Lower lobe of right lung (tissue), 2 donors: ENCODE data around the gene TMEM238. TPM values are rescaled to one million over a fixed set of nuclear protein-coding genes. Genes with fewer than 3 reads are reported as not detected.
"Not testable (repeated sequence)": the region's sequence is repeated elsewhere in the genome, so short reads cannot be mapped to it uniquely, and the experiment has no call there.

Source experiments
- ATAC-seq, 2 donors: fragments of 200-7000 bp; cut with Tn5 transposase; one replicate each; pipeline ENCODE4 v1.9.1; 2020 to 2022; ENCODE audit warnings: mild to moderate bottlenecking in 2 of 2, moderate library complexity in 2 of 2
- DNase-seq: peaks from one replicate; pipeline ENCODE4 v3.0.0-alpha.2; 2020
- H3K27ac ChIP-seq: fragments of 200-600 bp; one replicate; pipeline ENCODE4 v1.8.0; 2022
- H3K27me3 ChIP-seq: fragments of 200-600 bp; one replicate; pipeline ENCODE4 v1.8.0; 2022; ENCODE audit warnings: low read depth
- H3K36me3 ChIP-seq: fragments of 200-600 bp; one replicate; pipeline ENCODE4 v1.8.0; 2022; ENCODE audit warnings: mild to moderate bottlenecking
- H3K4me1 ChIP-seq: fragments of 200-600 bp; one replicate; pipeline ENCODE4 v1.8.0; 2022
- H3K4me3 ChIP-seq: fragments of 200-600 bp; one replicate; pipeline ENCODE4 v1.8.0; 2022; ENCODE audit warnings: mild to moderate bottlenecking
- H3K9me3 ChIP-seq: fragments of 200-600 bp; one replicate; pipeline ENCODE4 v1.8.0; 2022
- CTCF ChIP-seq: fragments of 200-600 bp; IDR thresholded peaks from one replicate; pipeline ENCODE4 v1.8.0; 2022; ENCODE audit warnings: antibody characterized with exemption, mild to moderate bottlenecking
- intact Hi-C: fragments of 100-400 bp; cut with DNase I; formaldehyde crosslinking; loops from one replicate; pipeline ENCODE4 v1.11.0; 2022
- total RNA-seq: library from RNA; stranded (reverse); fragmentation: NEBNext Ultra II Directional; extraction: Animal tissue kit (Norgen Biotek cat#: 25700); gene quantifications from one replicate; pipeline ENCODE4 v1.2.1, GENCODE V29; 2021
- donor health status: DM: no; HTN: yes; CAD: no; lungs with severe emphysema.

TMEM238 gene
- total RNA-seq, 1 donor from 2014 or later = 16.4 TPM

GRCh38 chr19:55406826-55407549 lies 22.9 kb upstream of the TMEM238 start:
- no peaks in the 10 kb centered on the region for H3K9me3 ChIP-seq
- peak overlapping the region; percentile 93 for H3K27ac ChIP-seq
- DNase-seq = no peak
- intact Hi-C loops = no loop called here
- ATAC-seq = peak; percentile 1 to 40
- no peaks in the 10 kb centered on the region for H3K27me3 ChIP-seq
- H3K36me3 ChIP-seq = peaks cover 41% of the 10 kb centered on the region
- no peak for TF ChIP-seq CTCF
- H3K4me3 ChIP-seq = peak overlapping the region; percentile 94
- H3K4me1 ChIP-seq = peaks cover 14% of the 10 kb centered on the region

- H3K4me3 ChIP-seq = peak overlapping the region; percentile 94
- peaks cover 46% of the 10 kb centered on the region for H3K36me3 ChIP-seq
- no peak for DNase-seq
- H3K4me1 ChIP-seq = peaks cover 14% of the 10 kb centered on the region
- no peaks in the 10 kb centered on the region for H3K9me3 ChIP-seq
- intact Hi-C loops = no loop called here
- ATAC-seq = no peak
- TF ChIP-seq CTCF = no peak
- H3K27ac ChIP-seq = no peak overlapping the region
- H3K27me3 ChIP-seq = no peaks in the 10 kb centered on the region
These were observed 22.2 kb upstream of the TMEM238 start for GRCh38 chr19:55406091-55406825.

- H3K4me1 ChIP-seq = peaks cover 14% of the 10 kb centered on the region
- no peaks in the 10 kb centered on the region for H3K9me3 ChIP-seq
These were observed 21.5 kb upstream of the TMEM238 start for GRCh38 chr19:55405638-55406037.

GRCh38 chr19:55402509-55402908 lies 18.4 kb upstream of the TMEM238 start:
- no peak for ATAC-seq
- H3K4me1 ChIP-seq = peaks cover 14% of the 10 kb centered on the region
- no peak for TF ChIP-seq CTCF
- H3K4me3 ChIP-seq = no peak overlapping the region
- no peak for DNase-seq
- intact Hi-C loops = no loop called here
- H3K9me3 ChIP-seq = no peaks in the 10 kb centered on the region
- H3K36me3 ChIP-seq = peaks cover 58% of the 10 kb centered on the region
- H3K27ac ChIP-seq = no peak overlapping the region
- no peaks in the 10 kb centered on the region for H3K27me3 ChIP-seq

More at GRCh38 chr19:55405638-55406037, 21.5 kb upstream of the TMEM238 start:
- ATAC-seq = no peak
- Histone ChIP-seq H3K27ac (no peak overlapping the region), H3K27me3 (no peaks in the 10 kb centered on the region), H3K4me3 (no peak overlapping the region), H3K36me3 (peaks cover 51% of the 10 kb centered on the region)
- no peak for TF ChIP-seq CTCF
- intact Hi-C loops = no loop called here
- DNase-seq = no peak

DNA sequence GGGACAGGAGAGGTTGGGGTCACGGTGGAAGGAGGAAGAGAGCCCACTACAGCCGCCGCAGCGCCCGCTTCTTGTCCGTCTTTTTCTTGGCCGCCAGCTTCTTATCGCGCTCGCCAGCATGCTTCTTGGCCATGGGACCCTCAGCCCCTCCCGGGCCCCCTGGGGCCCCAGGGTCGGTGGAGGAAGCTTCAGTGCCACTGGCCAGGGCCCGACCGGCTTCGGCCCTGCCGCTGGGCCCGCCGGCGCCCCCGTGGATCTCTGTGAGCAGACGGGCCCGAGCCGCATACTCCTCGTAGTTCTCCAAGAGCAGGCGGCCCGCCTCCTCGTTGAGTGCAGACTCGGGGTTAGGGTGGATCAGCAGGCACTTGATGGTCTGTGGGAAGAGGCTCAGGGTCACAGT lies 17.3 kb upstream of the TMEM238 start:
- H3K4me1 ChIP-seq, H3K9me3 ChIP-seq, intact Hi-C loops, ATAC-seq, DNase-seq, H3K4me3 ChIP-seq, H3K27me3 ChIP-seq, H3K27ac ChIP-seq: not testable (repeated sequence)
- peaks cover 57% of the 10 kb centered on the region for H3K36me3 ChIP-seq
